ENCODE measurements around the gene LCE3E.
"Not testable (repeated sequence)": the region's sequence is repeated elsewhere in the genome, so short reads cannot be mapped to it uniquely, and the experiment has no call there.

LCE3E gene

GRCh38 chr1:152566681-152567080 lies at the start of gene LCE3E:
Gene LCE3E, minus strand, starts transcription at chr1:152566780. Its CDS starts 572 bp downstream, at chr1:152566208.
- no peak for DNase-seq

- DNase-seq = no peak
These were observed 46.9 kb upstream of the LCE3E start, which contains the start of gene LCE3B for GRCh38 chr1:152613511-152613910. Gene LCE3B, plus strand, starts transcription at chr1:152613811. Its CDS starts 0 bp downstream, at chr1:152613811.

GRCh38 chr1:152599934-152600333 lies 33.4 kb upstream of the LCE3E start, which contains the start of gene LCE3C:
Gene LCE3C, plus strand, starts transcription at chr1:152600234. Its CDS starts 498 bp downstream, at chr1:152600732.
- no peak for DNase-seq

- no peak for DNase-seq
These were observed 30.4 kb upstream of the LCE3E start for GRCh38 chr1:152596986-152597385.

GRCh38 chr1:152585586-152585985 lies 19.0 kb upstream of the LCE3E start:
- no peak for DNase-seq

GRCh38 chr1:152582647-152583046 lies 16.1 kb upstream of the LCE3E start:
- DNase-seq = no peak

GRCh38 chr1:152580433-152580832 lies 13.9 kb upstream of the LCE3E start, which contains the start of gene LCE3D:
Gene LCE3D, minus strand, starts transcription at chr1:152580516. Its CDS starts 580 bp downstream, at chr1:152579936.
- DNase-seq = no peak

- not testable (repeated sequence) for DNase-seq
These were observed 12.9 kb upstream of the LCE3E start for GRCh38 chr1:152579526-152579925.

GRCh38 chr1:152577168-152577567 lies 10.6 kb upstream of the LCE3E start:
- no peak for DNase-seq

- DNase-seq = no peak
These were observed 905 bp downstream of the LCE3E start for GRCh38 chr1:152565535-152566215.

- no peak for DNase-seq
These were observed 1.5 kb downstream of the LCE3E start for GRCh38 chr1:152565115-152565514.

GRCh38 chr1:152548358-152548757 lies 18.2 kb downstream of the LCE3E start:
- not testable (repeated sequence) for DNase-seq

GRCh38 chr1:152546704-152547103 lies 19.9 kb downstream of the LCE3E start:
- DNase-seq = no peak

- no peak for DNase-seq
These were observed 22.8 kb downstream of the LCE3E start for GRCh38 chr1:152543820-152544219.

GRCh38 chr1:152539901-152540300 lies 26.7 kb downstream of the LCE3E start:
- DNase-seq = no peak

- no peak for DNase-seq
These were observed 29.1 kb downstream of the LCE3E start for GRCh38 chr1:152537496-152537895.

- no peak for DNase-seq
These were observed 30.8 kb downstream of the LCE3E start for GRCh38 chr1:152535774-152536173.

GRCh38 chr1:152533327-152533938 lies 33.1 kb downstream of the LCE3E start:
- no peak for DNase-seq

GRCh38 chr1:152525080-152525641 lies 41.4 kb downstream of the LCE3E start:
- DNase-seq = no peak

GRCh38 chr1:152520561-152521090 lies 46.0 kb downstream of the LCE3E start:
- no peak for DNase-seq

GRCh38 chr1:152519851-152520250 lies 46.7 kb downstream of the LCE3E start:
- DNase-seq = no peak

GRCh38 chr1:152517237-152517811 lies 49.3 kb downstream of the LCE3E start:
- DNase-seq = no peak
